ENCODE results near the gene LRWD1.
"Not testable (repeated sequence)": the region's sequence is repeated elsewhere in the genome, so short reads cannot be mapped to it uniquely, and the experiment has no call there.

The LRWD1 gene

DNA sequence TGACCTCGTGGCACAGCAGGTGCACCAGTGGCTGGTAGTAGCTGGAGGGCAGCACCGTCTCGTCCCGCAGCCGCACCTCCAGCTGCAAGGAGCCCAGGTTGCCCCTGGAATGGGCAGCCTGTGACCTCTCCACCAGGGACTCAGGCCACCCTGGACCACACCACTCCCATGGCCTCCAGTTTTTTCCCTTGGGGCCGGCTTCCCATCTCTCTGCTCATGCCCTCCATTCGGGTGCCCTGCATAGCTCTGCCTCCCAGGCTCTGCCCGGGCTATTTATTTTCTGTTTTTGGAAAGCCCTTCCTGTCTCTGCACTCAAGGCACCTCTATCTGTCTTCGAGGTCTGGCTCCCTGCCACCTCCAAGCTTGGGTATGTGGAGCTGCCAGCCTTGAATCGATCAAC lies 32.1 kb downstream of the LRWD1 start:
- DNase-seq (ENCODE audit: low spot score) = not testable (repeated sequence)

DNA sequence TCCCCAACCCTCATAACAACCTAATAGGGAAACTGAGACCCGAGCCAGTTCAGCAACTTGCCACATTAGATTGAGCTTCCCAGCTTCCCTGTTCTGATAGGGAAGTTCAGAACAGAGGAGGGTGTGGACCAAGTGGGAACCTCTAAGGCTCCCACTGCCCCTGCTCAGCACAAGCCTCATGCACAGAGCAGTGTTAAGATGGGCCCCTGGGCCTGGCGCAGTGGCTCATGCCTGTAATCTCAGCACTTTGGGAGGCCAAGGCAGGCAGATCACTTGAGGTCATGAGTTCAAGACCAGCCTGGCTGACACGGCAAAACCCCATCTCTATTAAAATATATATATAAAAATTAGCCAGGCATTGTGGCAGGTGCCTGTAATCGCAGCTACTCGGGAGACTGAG lies 32.5 kb downstream of the LRWD1 start:
- DNase-seq (ENCODE audit: low spot score) = not testable (repeated sequence)

DNA sequence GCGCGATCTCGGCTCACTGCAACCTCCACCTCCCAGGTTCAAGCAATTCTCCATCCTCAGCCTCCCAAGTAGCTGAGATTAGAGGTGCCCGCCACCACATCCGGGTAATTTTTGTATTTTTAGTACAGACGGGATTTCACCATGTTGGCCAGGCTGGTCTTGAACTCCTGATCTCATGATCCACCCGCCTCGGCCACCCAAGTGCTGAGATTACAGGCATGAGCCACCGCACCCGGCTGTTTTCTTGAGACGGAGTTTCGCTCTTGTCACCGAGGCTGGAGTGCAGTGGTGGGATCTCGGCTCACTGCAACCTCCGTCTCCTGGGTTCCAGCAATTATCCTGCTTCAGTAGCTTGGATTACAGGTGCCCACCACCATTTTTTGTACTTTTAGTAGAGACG lies 33.5 kb downstream of the LRWD1 start:
- DNase-seq (ENCODE audit: low spot score) = not testable (repeated sequence)

DNA sequence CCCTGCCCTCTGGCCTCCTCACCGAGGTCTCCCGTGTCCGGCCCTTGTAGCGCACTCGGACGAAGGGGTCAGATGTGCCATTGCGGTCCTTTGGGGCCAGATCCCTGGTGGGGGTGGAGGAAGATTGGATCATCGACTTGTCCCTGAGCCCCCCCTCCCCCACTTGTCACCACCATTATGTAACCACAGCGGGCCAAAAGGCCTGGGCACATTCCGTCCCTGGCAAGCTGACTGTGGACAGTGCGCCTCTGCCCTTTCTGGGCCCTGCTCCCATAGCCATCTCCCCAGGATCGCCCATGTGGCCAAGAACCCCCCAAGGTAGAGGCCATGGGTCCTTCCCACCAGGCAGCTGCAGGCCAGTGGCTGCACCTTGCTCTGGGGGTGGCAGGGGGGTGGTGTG lies 38.4 kb downstream of the LRWD1 start:
- DNase-seq (ENCODE audit: low spot score) = not testable (repeated sequence)

DNA sequence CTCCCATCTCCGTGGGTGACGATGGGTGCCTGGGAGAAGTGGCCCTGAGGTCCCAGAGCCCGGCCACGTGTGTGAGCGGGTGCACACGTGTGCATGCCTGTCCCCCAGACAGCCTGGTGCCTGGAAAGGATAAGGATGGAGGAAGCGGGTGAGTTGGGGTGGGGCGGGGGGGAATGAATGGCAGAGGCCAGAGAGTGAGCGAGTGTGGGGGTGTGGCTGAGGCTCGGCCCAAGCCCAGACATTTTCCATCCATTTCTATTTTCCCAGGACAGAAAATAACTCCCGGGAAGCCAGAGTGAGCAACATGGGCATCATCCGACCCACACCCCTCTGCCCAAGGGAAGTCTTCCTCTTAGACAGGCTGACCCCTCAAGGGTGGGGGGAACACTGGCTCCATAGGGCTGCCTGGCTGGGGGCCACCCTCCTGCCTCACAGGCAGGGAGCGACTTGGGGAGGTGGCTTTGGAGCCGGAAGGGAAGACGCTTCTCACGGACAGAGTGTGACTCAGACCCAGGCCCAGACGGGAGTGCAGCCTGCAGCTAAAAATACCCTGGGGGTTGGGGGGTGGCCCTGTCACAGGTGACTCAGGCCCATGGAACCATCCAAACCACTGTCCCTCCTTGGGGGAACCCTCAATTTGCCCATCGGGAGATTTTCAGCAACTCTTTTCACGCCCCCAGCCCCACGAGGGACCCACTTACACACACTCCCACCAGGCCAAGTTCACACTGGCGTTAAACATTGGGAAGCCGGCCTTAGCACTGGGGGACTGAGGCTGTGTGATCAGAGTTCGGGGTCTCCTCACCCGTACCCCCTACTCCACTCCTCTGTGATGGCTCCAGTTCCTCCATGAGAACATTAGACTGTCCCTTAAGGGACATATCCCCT lies 40.8 kb downstream of the LRWD1 start:
- not testable (repeated sequence) for DNase-seq (ENCODE audit: low spot score)

DNA sequence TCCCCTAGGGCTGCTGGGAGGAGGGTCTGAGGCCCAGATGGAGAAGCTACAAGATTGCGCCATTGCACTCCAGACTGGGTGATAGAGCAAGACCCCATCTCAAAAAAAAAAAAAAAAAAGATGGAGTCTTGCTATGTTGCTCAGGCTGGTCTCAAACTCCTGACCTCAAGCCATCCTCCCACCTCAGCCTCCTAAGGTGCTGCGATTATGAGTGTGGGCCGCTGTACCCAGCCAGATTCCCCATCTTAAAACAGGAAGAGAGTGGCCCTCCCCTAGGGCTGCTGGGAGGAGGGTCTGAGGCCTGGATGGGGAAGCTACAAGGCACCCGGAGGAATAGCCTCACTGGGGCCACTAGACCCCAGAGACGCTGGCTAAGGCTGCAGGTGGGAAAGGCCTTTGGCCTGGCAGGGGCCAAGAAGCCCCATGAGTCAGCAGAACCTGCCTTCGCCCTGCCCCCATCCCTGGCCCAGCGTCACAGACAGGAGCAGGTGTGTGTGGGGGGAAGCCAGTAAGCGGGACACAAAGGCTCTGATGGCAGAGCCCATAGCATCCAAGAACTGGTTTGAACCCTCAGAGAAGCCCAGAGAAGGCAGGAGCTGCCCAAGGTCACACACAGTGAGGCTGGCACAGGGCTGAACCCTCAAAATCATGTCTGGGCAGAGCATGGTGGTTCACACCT lies 42.8 kb downstream of the LRWD1 start:
- not testable (repeated sequence) for DNase-seq (ENCODE audit: low spot score)

DNA sequence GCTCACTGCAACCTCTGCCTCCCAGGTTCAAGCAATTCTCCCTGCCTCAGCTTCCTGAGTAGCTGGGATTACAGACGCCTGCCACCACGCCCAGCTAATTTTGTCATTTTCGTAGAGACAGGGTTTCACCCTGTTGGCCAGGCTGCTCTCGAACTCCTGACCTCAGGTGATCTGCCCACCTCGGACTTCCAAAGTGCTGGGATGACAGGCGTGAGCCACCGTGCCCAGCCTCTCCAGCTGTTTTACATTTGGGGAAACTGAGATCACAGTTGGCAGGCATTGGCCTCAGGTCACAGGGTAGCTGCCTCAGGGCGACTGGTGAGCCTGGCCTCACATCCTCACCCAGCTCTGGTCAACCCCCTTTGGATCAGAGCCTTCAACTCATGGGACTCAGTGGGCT lies 45.8 kb downstream of the LRWD1 start:
- DNase-seq (ENCODE audit: low spot score) = not testable (repeated sequence)

DNA sequence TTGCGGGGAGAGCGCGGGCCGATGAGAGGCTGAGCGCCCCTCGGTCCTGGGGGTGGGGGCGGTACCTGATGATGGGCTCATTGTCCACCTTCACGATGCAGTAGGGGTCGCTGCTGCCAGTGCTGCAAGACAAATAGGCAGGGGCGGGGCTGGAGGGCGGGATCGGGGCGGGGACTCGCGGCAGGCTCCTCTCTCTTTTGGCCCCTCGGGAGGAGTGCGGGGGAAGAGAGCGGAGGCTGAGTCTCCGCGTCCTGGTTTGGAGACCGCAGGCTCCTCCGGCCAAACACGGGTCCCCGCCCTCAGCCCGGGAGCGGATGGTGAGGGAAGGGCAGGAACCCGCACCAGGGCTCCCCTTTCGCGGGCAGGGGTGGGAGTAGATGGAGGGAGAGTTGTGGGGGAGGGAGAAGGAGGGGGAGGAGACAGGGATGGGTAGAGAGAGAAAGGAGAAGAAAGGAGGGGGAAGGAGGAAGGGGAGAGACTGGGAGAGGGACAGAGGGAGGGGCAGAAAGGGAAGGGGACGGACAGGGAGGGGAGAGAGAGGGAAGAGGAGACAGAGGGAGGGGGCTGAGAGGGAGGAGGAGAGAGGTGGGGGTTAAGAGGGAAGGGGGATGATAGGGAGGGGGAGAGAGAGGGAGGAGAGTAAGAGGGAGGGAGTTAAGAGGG lies 47.2 kb downstream of the LRWD1 start:
- DNase-seq (ENCODE audit: low spot score) = not testable (repeated sequence)

DNA sequence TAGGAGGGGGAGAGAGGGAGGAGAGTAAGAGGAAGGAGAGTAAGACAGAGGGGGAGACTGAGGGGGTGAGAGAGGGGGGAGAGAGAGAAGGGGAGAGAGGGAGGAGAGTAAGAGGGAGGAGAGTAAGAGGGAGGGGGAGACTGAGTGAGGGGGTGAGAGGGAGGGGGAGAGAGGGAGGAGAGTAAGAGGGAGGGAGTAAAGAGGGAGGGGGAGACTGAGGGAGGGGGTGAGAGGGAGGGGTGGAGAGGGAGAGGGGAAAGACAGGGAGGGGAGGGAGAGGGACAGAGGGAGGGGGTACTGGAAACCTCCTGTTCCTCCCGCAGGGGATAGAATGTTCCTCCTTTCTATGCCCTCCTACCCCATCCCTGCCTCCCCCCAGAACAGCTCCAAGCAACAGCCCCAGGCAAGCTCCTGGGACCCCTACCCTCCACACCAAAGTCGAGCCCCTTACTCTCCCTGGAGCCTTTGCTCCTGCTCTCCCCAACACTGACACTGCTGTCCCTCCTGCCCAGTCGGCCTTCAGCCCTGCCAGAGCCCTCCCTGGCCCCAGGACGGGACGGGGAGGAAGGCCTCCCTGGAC lies 47.9 kb downstream of the LRWD1 start:
- DNase-seq (ENCODE audit: low spot score) = peak; percentile 90

DNA sequence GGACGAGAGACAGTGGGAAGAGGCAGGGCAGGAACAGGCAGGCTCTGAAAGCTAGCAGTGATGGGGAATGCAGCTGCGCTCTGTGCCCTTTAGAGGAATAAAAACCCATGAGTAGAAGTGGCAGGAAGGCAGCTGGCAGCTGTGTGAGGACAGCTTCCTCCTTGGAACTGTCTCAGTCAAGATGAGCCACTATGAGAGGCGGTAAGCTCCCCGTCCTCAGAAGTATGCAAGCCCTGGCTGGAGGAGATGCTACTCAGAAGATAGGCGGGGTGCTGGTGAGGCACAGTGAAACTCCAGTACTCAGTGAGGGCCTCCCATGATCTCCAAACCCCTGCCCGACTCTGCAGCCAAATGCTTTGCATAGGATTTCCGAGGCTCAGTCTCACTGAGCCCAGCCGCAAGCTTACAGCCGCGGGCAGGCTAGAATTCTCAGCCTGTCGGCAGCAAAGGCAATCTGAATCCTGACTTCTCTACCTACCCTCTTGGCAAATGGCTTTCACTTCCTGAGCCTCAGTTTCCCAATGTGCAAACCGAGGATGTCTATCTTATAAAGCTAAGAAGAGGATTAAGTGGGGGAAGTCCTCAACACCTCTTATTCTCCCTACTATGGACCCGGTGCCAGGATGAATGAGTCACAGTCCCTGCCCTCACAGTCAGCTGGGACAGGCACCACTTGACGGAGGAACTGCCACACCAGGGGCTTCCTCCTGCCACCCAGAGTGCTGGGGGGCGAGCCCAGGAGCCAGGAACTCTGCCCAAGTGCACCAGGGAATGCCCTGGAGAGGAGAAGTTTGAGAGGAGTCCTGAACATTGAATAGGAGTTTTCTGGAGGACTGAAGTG lies 50.3 kb downstream of the LRWD1 start:
- not testable (repeated sequence) for DNase-seq (ENCODE audit: low spot score)

DNA sequence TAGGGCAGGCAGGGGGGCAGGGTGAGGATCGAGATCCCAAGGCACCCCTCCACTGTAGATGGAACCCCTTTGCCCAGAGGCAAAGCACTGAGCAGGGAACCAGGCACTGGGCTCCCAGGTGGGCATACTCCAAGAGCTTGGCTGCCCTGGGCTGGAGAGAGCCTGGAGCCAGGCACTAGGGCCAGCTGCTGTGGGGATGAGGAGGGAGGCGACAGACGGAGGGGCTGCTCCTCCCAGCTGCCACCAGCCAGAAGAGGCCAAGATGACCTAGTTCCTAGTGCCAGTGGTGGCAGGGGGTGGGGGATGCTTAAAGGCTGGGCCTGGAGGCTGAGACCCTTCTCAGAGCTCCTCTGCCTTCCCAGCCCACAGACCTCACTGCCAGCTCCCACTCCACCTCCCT lies 51.1 kb downstream of the LRWD1 start:
- not testable (repeated sequence) for DNase-seq (ENCODE audit: low spot score)

DNA sequence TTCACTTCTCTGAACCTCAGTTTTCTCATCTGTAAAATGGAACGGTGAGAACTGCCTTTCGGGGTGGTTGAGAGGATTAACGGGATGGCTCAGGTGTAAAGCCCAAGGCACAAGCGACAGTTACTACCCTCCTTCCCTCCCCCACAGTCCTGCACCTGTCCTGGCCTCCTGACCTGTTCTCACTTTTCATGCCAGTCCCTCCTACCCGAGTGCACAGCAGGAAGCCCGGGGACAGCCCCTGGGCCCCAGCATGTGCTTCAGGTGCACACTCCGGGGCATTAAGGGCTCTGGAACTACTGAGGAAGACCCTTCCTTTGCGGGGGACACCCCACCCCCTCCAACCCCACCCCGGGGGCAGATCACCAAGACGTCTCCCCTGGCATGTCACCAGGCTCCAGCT lies 52.2 kb downstream of the LRWD1 start:
- not testable (repeated sequence) for DNase-seq (ENCODE audit: low spot score)

DNA sequence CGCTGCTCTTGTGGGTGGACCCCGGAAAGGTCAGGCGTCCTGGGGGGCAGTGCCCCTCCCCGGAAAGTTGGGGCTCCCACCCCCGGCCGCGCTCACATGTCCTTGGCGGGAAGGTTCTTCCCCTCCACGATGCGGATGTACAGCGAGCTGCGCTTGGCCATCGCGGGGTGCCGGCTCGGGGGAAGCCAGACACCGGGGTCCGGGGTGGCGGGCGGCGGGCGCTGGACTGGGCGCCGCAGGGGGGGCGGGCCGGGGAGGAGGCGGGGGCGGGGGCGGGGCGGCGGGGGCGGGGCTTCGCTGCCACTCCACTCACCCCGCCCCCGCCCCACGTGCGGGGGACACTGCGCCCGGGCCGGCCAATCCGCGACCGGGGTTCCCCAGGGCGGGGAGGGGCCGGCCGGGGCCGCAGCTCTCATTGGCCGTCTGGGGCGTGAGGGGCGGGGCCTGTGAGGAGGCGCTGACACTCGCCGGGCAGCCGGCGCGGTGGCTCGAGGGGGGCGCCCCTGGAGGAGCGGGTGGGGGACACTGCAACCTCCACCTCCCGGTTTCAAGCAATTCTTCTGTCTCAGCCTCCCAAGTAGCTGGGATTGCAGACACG lies 52.9 kb downstream of the LRWD1 start, which contains the start of gene RASA4B:
RASA4B (minus strand) TSS at position 228 of the 598 bp plus-strand sequence; CDS start at position 161, 67 bp downstream.
- DNase-seq (ENCODE audit: low spot score) = not testable (repeated sequence)

DNA sequence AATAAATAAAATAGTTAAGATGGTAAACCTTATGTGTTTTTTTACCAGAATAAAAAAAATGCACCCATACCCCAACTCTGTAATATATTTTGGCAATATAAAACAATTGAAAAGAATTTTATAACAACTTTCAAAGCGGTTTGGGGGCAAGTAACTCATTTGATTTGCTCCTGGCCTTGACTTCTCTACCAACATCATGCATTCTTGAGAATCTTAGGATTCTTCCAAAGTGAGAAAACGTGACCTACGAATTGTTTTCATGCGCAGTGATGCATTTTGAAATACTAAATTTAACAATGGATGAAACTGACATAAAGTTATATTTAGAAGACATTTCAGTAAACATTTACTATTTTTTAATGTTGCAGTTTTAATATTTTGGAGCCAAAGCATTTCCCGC lies 56.0 kb downstream of the LRWD1 start:
- DNase-seq (ENCODE audit: low spot score) = not testable (repeated sequence)

Measured in putamen (tissue), 1 donor.